Measurements from ENCODE around the gene PHF2.
A peak's percentile ranks its signal among the peaks of the same experiment; 100 is the strongest.

Gene PHF2

GRCh38 chr9:93595861-93596365 lies 19.5 kb downstream of the PHF2 start:
- Mint-ChIP-seq H3K4me1 (peaks cover 45% of the 10 kb centered on the region), H3K27ac (no peak overlapping the region)
- no peak for DNase-seq (ENCODE audit: low spot score in 2 of 2)

DNA sequence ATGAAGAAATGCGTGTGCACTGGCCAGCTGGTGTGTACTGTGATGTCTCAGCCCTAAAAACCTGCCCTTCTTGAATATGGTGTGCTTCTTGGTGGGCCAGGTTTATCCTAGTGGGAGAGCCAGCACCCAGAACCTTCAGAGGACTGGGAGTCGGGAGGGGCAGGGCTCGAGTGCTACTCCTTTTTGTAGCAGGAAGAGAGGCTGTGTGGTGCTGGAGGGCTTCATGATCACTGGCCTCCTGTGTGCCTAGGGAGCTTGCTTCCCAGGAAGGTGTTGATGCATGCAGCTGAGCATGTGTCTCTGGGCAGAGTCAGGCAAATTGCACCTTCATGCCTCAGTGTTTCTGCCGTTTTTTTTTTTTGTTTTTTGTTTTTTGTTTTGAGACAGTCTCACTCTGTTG lies 20.0 kb downstream of the PHF2 start:
- H3K9me3 Mint-ChIP-seq: no peaks in the 10 kb centered on the region
- peaks cover 47% of the 10 kb centered on the region for H3K4me1 Mint-ChIP-seq
- DNase-seq (ENCODE audit: low spot score in 2 of 2) (no peak), ATAC-seq (ENCODE audit: low read depth) (peak; percentile 39)
- H3K27me3 Mint-ChIP-seq: no peaks in the 10 kb centered on the region
- H3K36me3 Mint-ChIP-seq: no peaks in the 10 kb centered on the region
- H3K27ac Mint-ChIP-seq: no peak overlapping the region
- no peak overlapping the region for H3K4me3 Mint-ChIP-seq

More at GRCh38 chr9:93595861-93596365, 19.5 kb downstream of the PHF2 start:
- no peak overlapping the region for H3K4me3 Mint-ChIP-seq
- no peaks in the 10 kb centered on the region for H3K27me3 Mint-ChIP-seq
- H3K36me3 Mint-ChIP-seq: no peaks in the 10 kb centered on the region
- ATAC-seq (ENCODE audit: low read depth): no peak
- H3K9me3 Mint-ChIP-seq: no peaks in the 10 kb centered on the region

- Mint-ChIP-seq H3K4me3 (peak overlapping the region; percentile 14), H3K9me3 (no peaks in the 10 kb centered on the region), H3K27ac (no peak overlapping the region), H3K4me1 (peaks cover 52% of the 10 kb centered on the region), H3K27me3 (no peaks in the 10 kb centered on the region), H3K36me3 (no peaks in the 10 kb centered on the region)
- DNase-seq (ENCODE audit: low spot score in 2 of 2) (no peak), ATAC-seq (ENCODE audit: low read depth) (no peak)
Measured at GRCh38 chr9:93597142-93597706, 20.8 kb downstream of the PHF2 start.

DNA sequence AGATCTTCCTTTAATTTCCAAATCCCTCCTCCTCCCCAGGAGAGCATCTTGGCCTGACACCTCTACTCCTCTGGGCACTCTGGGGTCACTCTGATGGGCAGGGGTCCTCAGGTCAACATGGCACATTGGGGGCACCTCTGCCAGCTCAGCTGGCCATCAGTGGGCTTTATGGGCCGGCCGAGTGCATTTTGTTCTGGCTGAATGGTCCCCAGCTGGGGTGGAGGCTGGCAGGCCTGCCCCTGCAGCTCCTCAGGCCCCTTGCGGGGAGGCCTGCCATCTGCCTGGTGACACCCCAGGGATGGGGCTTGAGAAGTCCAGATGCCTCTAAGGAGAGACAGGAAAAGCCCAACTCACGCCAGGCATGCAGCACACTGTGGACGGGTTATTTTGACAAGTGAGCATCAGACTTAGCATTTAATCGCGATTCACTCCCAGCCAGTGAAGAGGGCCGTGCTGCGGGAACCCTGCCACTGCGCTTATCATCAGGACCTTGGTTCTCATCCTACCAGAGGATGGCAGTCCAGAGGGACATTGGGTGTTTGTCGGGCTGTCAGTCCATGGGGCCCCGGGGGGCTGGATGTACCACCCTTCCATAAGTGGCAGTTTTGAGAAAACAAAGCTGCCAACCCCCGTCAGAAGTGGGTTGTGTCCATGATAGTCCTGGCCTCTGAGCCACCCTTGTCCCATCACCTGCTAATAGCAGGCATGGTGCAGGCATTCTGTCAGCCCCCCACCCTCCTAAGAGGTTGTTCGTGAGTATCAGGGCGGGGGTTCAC lies 21.7 kb downstream of the PHF2 start:
- no peaks in the 10 kb centered on the region for H3K27me3 Mint-ChIP-seq
- no peak overlapping the region for H3K27ac Mint-ChIP-seq
- H3K9me3 Mint-ChIP-seq: no peaks in the 10 kb centered on the region
- ATAC-seq (ENCODE audit: low read depth): no peak
- peaks cover 48% of the 10 kb centered on the region for H3K4me1 Mint-ChIP-seq
- no peak overlapping the region for H3K4me3 Mint-ChIP-seq
- H3K36me3 Mint-ChIP-seq: no peaks in the 10 kb centered on the region
- DNase-seq (ENCODE audit: low spot score in 2 of 2): no peak

DNA sequence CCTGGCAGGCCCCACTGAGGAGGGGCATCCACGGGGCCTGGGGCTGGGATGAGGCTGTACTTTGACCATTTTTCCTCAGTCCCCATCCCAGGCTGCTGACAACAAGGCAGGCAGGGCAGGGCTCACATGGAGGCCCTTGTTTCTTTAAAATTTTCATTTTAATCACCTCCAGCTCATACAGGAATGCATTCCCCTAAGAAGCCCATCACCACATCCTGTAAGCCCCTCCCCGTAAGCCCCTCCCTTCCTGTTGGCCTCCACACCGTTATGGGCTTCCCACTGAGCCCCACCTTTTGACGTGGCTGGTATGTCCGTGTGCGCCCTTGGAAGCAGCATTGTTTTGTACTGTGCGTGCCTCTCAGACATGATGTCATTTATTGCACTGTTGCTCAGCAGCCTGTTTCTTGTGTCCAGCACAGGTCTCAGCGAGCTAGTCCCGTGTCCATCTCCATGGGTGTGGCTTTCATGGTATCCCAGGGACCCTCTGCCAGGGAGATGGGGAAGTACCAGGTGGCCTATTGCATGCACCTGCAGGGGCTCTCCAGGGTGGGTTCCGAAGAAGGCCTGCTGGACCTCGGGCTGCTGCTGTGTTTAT lies 22.4 kb downstream of the PHF2 start:
- Mint-ChIP-seq H3K4me3 (no peak overlapping the region), H3K36me3 (no peaks in the 10 kb centered on the region), H3K4me1 (peaks cover 46% of the 10 kb centered on the region), H3K27ac (no peak overlapping the region), H3K9me3 (no peaks in the 10 kb centered on the region), H3K27me3 (no peaks in the 10 kb centered on the region)
- DNase-seq (ENCODE audit: low spot score in 2 of 2) (no peak), ATAC-seq (ENCODE audit: low read depth) (no peak)

GRCh38 chr9:93599571-93600403 lies 23.4 kb downstream of the PHF2 start:
- peak; percentile 35 for ATAC-seq (ENCODE audit: low read depth)
- peak overlapping the region; percentile 58 for H3K27ac Mint-ChIP-seq
- peak overlapping the region; percentile 0 for H3K4me3 Mint-ChIP-seq
- H3K27me3 Mint-ChIP-seq: no peaks in the 10 kb centered on the region
- no peak for DNase-seq (ENCODE audit: low spot score in 2 of 2)
- peaks cover 45% of the 10 kb centered on the region for H3K4me1 Mint-ChIP-seq
- H3K9me3 Mint-ChIP-seq: no peaks in the 10 kb centered on the region
- peaks cover 2% of the 10 kb centered on the region for H3K36me3 Mint-ChIP-seq

- Mint-ChIP-seq H3K36me3 (peaks cover 4% of the 10 kb centered on the region), H3K9me3 (peaks cover 2% of the 10 kb centered on the region), H3K27ac (no peak overlapping the region), H3K4me3 (no peak overlapping the region), H3K27me3 (no peaks in the 10 kb centered on the region), H3K4me1 (peaks cover 45% of the 10 kb centered on the region)
- no peak for DNase-seq (ENCODE audit: low spot score in 2 of 2)
- ATAC-seq (ENCODE audit: low read depth): peak; percentile 49
Measured at GRCh38 chr9:93600504-93600903, 24.1 kb downstream of the PHF2 start.

- peaks cover 7% of the 10 kb centered on the region for H3K36me3 Mint-ChIP-seq
- no peak overlapping the region for H3K27ac Mint-ChIP-seq
- H3K9me3 Mint-ChIP-seq: peaks cover 2% of the 10 kb centered on the region
- DNase-seq (ENCODE audit: low spot score in 2 of 2): no peak
- peak overlapping the region; percentile 27 for H3K4me3 Mint-ChIP-seq
- peaks cover 42% of the 10 kb centered on the region for H3K4me1 Mint-ChIP-seq
- no peaks in the 10 kb centered on the region for H3K27me3 Mint-ChIP-seq
- ATAC-seq (ENCODE audit: low read depth): no peak
Measured at GRCh38 chr9:93601063-93601462, 24.7 kb downstream of the PHF2 start.

DNA sequence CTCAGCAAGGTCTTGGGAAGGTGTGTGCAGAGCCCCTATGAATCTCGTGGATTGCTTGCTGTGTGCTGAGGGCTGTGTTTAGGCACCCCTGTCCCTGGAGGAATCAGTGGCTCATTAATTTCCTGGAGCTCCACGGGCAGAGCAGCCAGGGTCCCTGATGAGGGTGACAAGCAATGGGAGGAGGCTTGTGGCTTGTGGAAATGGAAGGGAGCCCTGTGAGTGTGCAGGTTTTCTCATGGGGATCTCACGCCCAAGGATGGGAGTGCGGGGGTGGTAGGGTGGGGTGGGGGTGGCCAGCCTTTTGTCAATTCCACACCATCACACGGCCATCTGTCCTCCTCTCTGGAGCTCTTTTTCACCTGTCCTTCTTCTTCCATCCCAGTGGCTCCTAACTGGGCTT lies 25.3 kb downstream of the PHF2 start:
- DNase-seq (ENCODE audit: low spot score in 2 of 2): no peak
- no peak overlapping the region for H3K27ac Mint-ChIP-seq
- peaks cover 3% of the 10 kb centered on the region for H3K9me3 Mint-ChIP-seq
- no peaks in the 10 kb centered on the region for H3K27me3 Mint-ChIP-seq
- no peak overlapping the region for H3K4me3 Mint-ChIP-seq
- peaks cover 12% of the 10 kb centered on the region for H3K36me3 Mint-ChIP-seq
- no peak for ATAC-seq (ENCODE audit: low read depth)
- peaks cover 42% of the 10 kb centered on the region for H3K4me1 Mint-ChIP-seq

GRCh38 chr9:93603011-93603410 lies 26.6 kb downstream of the PHF2 start:
- H3K36me3 Mint-ChIP-seq: peaks cover 19% of the 10 kb centered on the region
- no peak for ATAC-seq (ENCODE audit: low read depth)
- peaks cover 39% of the 10 kb centered on the region for H3K4me1 Mint-ChIP-seq
- no peak overlapping the region for H3K27ac Mint-ChIP-seq
- peaks cover 6% of the 10 kb centered on the region for H3K9me3 Mint-ChIP-seq
- no peaks in the 10 kb centered on the region for H3K27me3 Mint-ChIP-seq
- no peak overlapping the region for H3K4me3 Mint-ChIP-seq
- DNase-seq (ENCODE audit: low spot score in 2 of 2): no peak

- DNase-seq (ENCODE audit: low spot score in 2 of 2): no peak
Measured at GRCh38 chr9:93603906-93604326, 27.5 kb downstream of the PHF2 start.

DNA sequence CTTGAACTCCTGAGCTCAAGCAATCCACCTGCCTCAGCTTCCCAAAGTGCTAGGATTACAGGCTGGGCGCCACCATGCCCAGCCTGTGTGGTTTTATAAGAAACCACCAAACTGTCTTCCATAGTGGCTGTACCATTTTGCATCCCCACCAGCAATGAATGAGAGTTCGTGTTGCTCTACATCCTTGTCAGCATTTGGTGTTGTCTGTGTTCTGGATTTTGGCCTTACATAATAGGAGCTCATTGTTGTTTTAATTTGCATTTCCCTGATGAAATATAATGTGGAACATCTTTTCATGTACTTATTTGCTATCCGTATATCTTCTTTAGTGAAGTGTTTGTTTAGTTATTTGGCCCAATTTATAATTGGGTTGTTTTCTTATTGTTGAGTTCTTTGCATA lies 29.8 kb downstream of the PHF2 start:
- H3K4me3 Mint-ChIP-seq: no peak overlapping the region
- H3K27me3 Mint-ChIP-seq: no peaks in the 10 kb centered on the region
- H3K4me1 Mint-ChIP-seq: peaks cover 18% of the 10 kb centered on the region
- H3K9me3 Mint-ChIP-seq: peaks cover 18% of the 10 kb centered on the region
- DNase-seq (ENCODE audit: low spot score in 2 of 2): no peak
- H3K27ac Mint-ChIP-seq: no peak overlapping the region
- peaks cover 34% of the 10 kb centered on the region for H3K36me3 Mint-ChIP-seq
- ATAC-seq (ENCODE audit: low read depth): no peak

More at GRCh38 chr9:93603906-93604326, 27.5 kb downstream of the PHF2 start:
- no peak overlapping the region for H3K27ac Mint-ChIP-seq
- peaks cover 8% of the 10 kb centered on the region for H3K9me3 Mint-ChIP-seq
- H3K36me3 Mint-ChIP-seq: peaks cover 23% of the 10 kb centered on the region
- no peak for ATAC-seq (ENCODE audit: low read depth)
- no peak overlapping the region for H3K4me3 Mint-ChIP-seq
- H3K27me3 Mint-ChIP-seq: no peaks in the 10 kb centered on the region
- peaks cover 33% of the 10 kb centered on the region for H3K4me1 Mint-ChIP-seq

DNA sequence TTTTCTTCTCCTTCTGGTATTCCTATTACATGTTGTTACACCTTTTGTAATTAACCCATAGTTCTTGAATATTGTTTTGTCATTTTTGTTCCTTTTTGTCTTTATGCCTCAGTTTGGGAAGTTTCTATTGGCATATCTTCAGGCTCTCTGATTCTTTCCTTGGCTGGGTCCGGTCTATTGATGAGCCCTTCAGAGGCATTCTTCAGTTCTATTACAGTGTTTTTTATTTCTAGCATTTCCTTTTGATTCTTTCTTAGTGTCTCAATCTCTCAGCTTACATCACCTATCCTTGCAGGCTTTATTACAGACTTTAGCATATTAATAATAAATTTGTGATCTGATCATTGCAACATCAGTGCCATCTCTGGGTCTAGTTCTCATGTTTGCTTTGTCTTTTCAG lies 33.8 kb downstream of the PHF2 start:
- peaks cover 23% of the 10 kb centered on the region for H3K4me1 Mint-ChIP-seq
- no peak overlapping the region for H3K27ac Mint-ChIP-seq
- H3K9me3 Mint-ChIP-seq: peaks cover 18% of the 10 kb centered on the region
- no peak overlapping the region for H3K4me3 Mint-ChIP-seq
- ATAC-seq (ENCODE audit: low read depth): no peak
- H3K27me3 Mint-ChIP-seq: no peaks in the 10 kb centered on the region
- DNase-seq (ENCODE audit: low spot score in 2 of 2): no peak
- H3K36me3 Mint-ChIP-seq: peaks cover 38% of the 10 kb centered on the region
